ENCODE measurements around the gene TACO1.

TACO1 gene

GRCh38 chr17:63578027-63578768, 22.5 kb upstream of the TACO1 start:
- DNase-seq (ENCODE audit: low read depth) = no peak
- no peak for TF ChIP-seq CTCF (IDR thresholded peaks at IDR 0.05; ENCODE audit: control insufficient read depth, extremely low read depth, insufficient read depth)
- H3K4me3 ChIP-seq (ENCODE audit: low read depth, low read length) = no peak overlapping the region

- TF ChIP-seq CTCF (IDR thresholded peaks at IDR 0.05; ENCODE audit: control insufficient read depth, extremely low read depth, insufficient read depth) = no peak
- DNase-seq (ENCODE audit: low read depth) = no peak
- H3K4me3 ChIP-seq (ENCODE audit: low read depth, low read length) = no peak overlapping the region
Observed at GRCh38 chr17:63578769-63579111, 22.0 kb upstream of the TACO1 start.

GRCh38 chr17:63579633-63580032, 21.1 kb upstream of the TACO1 start:
- no peak for TF ChIP-seq CTCF (IDR thresholded peaks at IDR 0.05; ENCODE audit: control insufficient read depth, extremely low read depth, insufficient read depth)
- no peak for DNase-seq (ENCODE audit: low read depth)
- no peak overlapping the region for H3K4me3 ChIP-seq (ENCODE audit: low read depth, low read length)

GRCh38 chr17:63587770-63588169, 12.9 kb upstream of the TACO1 start:
- no peak overlapping the region for H3K4me3 ChIP-seq (ENCODE audit: low read depth, low read length)
- no peak for DNase-seq (ENCODE audit: low read depth)
- TF ChIP-seq CTCF (IDR thresholded peaks at IDR 0.05; ENCODE audit: control insufficient read depth, extremely low read depth, insufficient read depth) = no peak

GRCh38 chr17:63588797-63589196, 11.9 kb upstream of the TACO1 start:
- no peak for DNase-seq (ENCODE audit: low read depth)

GRCh38 chr17:63589646-63590045, 11.0 kb upstream of the TACO1 start:
- TF ChIP-seq CTCF (IDR thresholded peaks at IDR 0.05; ENCODE audit: control insufficient read depth, extremely low read depth, insufficient read depth) = no peak
- no peak overlapping the region for H3K4me3 ChIP-seq (ENCODE audit: low read depth, low read length)
- no peak for DNase-seq (ENCODE audit: low read depth)

More at GRCh38 chr17:63588797-63589196, 11.9 kb upstream of the TACO1 start:
- no peak for TF ChIP-seq CTCF (IDR thresholded peaks at IDR 0.05; ENCODE audit: control insufficient read depth, extremely low read depth, insufficient read depth)
- no peak overlapping the region for H3K4me3 ChIP-seq (ENCODE audit: low read depth, low read length)

GRCh38 chr17:63592797-63593196, 7.9 kb upstream of the TACO1 start:
- TF ChIP-seq CTCF (IDR thresholded peaks at IDR 0.05; ENCODE audit: control insufficient read depth, extremely low read depth, insufficient read depth) = no peak
- no peak for DNase-seq (ENCODE audit: low read depth)
- H3K4me3 ChIP-seq (ENCODE audit: low read depth, low read length) = no peak overlapping the region
